ENCODE results near the gene DNM3.
"Not testable (repeated sequence)": the region's sequence is repeated elsewhere in the genome, so short reads cannot be mapped to it uniquely, and the experiment has no call there.

The DNM3 gene

DNA sequence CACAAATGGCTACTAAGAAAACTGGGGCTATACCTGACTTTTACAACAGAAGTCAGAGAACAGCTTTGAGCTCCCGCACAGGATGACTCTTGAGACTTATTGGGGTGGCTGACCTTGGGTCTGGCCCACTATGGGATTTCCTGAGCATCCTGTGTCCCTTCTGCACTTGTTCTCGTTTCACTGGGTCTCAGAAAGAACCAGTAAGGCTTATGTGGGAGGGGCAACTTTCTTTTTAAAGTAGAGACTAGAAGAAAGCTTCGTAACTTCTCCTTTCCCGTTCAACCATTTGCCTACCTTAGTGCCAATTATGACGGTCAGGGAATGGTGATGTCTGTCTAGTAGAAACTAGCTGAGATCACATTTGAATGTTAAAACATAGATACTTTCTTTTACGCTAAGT is 519.7 kb downstream of the DNM3 start:
- DNase-seq (ENCODE audit: low spot score), result no peak

DNA sequence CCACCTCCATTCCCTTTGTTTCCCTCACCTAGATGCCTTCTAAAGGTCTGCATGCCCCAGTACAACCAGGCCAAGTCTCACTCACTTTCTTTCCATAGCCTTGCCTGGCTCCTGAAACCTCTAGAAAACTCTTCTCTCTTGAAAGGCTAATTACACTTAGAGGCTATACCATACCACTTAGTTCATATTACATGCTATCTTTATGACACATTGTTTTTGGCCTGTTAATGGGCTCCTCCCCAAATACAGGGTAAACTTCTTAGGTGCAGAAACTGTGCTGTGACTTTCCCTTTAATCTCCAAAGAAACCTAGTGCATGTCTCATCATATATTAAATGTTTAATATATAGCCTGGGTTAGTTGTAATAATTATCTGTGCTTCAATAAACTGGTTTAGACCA is 522.6 kb downstream of the DNM3 start:
- DNase-seq (ENCODE audit: low spot score), result no peak

DNA sequence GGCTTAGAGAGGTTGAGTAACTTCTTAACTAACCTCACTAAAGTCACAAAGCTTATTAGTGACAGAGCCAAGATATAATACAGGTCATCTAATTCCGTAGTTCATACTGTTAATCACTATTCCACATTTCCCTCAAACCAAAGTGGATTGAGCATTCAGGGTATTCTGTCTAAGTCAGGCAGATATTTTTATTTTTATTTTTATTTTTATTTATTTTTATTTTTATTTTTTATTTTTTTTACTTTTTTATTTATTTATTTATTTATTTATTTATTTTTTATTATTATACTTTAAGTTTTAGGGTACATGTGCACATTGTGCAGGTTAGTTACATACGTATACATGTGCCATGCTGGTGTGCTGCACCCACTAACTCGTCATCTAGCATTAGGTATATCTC is 530.3 kb downstream of the DNM3 start:
- DNase-seq (ENCODE audit: low spot score), result not testable (repeated sequence)

DNA sequence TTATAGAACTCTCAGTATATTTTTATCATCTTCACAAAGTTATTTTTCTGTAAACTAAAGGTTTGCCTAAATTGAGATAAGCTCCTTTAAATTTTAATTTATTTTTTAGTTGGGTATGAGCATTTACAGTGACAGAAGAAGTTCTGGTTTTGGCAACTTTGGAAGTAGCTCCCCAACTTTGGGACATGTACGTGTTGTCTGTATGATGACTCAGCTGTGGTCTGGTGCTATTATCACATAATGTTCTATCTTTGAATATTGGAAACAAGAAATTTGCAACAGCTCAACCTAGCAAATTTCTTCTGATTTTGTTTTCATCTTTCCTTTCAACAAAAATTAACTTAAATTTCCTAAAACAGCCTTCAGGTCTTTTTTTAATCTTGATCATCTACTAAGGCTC is 532.6 kb downstream of the DNM3 start:
- no peak for DNase-seq (ENCODE audit: low spot score)

DNA sequence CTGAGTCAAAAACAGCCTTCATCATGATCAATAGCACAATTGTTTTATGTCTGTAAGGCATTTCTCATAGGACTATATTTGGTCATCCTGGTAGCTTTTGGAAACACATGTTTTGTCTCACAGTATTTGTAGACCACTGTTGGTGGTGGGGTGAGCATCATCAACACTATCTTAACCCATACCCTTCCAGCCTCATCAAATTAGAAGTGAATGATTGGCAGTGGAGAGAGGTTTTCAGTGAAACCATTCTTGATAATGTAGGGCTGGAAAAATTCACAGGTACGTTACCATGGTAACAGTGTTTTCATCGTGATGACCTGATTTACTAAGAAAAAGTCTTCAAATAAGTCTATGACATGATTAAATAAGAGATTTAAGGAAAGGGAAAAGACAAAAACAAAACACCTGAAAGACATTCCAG is 533.9 kb downstream of the DNM3 start:
- no peak for DNase-seq (ENCODE audit: low spot score)

DNA sequence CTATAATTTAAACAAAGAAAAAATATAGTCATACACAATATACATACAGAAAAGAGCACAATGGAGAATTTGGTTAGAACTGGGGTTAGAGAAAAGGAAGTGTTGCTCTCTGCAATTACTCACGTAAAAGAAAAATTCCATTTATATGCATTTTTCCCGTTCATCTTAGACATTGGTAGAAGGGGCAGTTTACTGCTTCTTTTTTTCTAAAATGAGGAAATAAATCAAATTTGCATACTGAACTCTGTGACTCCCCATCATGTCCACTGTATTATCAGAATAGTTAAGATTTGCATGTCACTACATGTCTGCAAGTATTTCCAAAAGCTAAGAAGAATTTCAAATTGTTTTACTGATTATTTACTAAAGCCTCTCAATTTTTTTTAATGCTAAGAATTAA is 535.1 kb downstream of the DNM3 start:
- DNase-seq (ENCODE audit: low spot score), result no peak

DNA sequence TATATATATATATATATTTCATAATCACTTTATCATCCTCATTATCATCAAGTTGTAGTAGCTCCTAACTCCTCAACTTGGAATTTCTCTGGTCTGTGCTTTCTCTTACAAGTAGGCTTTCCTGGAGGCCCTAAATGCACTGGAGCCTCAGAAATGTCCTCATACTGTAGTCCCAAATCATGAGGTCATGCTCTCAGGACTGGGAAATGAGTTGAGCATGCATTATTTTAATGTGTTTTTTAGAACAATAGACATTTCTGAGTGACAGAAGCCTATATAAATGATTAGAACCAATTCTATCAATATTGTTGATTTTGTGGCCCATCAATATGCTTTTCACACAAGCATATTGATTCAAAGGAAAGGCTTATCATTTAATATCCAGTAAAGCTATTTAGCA is 536.3 kb downstream of the DNM3 start:
- DNase-seq (ENCODE audit: low spot score), result no peak

DNA sequence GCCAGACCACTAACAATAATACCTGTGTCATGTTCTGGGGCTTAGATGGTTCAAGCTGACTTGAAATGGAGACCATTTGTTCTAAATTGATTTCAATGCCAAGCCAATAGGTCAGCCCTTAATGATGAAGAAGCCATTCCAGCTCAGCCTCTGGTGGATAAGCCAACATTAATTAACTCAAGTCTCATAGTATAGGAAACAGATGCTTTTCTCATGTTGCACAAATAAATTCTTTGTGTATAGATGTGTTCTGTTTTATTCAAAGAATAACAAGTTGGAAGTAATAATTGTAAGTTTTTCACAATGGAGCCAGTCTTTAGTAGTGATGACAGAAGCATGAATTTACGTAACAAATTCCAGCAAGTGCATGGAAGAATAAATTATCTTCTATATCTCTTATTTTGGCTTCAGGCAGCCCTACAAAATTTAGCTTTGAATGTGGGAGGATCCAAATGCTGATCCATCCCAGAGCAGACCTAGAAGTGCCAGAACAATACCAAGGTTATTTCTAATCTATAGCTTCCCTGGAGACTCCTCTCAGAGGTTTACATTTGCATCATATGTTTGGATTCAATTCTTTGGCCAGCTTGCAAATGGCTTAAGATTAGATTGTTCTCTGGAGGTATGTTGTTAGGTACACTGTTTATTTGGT is 536.9 kb downstream of the DNM3 start:
- no peak for DNase-seq (ENCODE audit: low spot score)

DNA sequence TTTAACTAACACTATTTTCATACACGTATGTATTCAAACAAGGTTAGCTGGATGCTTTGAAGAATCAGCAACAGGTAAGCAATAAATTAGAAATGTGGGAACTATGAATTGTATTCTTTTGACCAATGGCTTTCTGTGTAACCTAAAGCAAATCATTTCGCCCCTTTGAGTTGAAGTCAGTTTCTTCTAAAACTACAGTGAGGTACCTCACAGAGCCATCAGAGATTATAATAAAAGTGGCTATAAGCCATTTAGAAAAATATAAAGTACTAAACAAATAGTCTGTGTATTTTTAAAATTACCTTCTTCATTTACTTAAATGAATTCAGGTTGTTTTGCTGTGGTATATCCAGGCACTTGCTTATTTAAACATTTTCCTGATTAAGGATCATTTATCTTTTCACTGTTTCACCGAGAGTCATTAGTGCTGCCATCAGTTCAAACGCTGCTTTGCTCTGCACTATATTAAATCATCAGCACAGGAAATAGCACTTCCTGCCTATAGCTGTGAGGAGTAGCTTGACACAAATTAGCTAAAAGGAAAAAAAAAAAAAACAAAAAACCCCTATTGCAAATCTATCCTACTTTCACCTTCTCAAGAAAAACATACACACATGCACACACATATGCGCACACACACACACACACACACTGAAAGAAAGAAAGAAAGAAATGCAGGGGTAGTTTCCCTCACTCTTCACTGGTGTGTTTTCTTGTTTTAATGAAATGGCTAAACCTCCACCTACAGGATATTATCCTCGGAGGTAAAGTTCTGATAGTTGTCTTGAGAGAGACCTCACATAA is 539.3 kb downstream of the DNM3 start:
- no peak for DNase-seq (ENCODE audit: low spot score)

DNA sequence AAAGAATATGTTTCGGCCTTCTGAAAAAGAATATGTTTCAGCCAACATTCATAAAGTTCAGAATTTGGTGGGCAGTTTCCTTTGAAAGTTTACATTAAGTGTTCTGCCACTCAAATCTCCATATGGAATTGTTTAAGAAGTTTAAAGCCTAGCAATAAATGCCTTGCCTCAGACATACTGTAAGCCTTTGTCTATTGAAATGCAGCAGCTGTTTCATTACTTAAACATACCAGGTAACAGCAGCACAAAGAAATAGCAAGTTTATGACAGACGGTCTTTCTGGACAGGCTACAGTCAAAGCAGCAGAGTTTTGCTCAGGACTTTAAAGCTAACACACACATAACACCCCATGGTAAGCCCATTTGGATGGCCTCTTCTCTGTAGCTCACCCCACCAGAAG is 540.6 kb downstream of the DNM3 start:
- no peak for DNase-seq (ENCODE audit: low spot score)

DNA sequence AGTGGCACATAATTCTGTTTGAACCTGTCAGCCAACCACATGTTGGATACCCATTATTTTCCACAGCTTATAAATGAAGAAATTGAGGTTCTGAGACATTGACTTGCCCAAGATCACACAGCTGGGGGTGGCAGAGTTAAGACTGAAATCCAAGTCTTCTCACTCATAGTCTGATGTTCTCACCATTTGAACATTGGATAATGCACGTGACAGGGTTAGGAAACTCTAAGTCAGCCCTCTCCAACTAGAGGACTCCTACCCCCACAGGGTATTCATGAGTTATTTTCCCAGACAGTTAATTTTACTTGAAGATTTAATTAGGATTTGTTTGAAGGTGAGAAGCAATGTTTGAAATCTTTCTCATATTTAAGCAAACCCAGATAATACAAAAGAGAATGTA is 541.1 kb downstream of the DNM3 start:
- DNase-seq (ENCODE audit: low spot score), result no peak

DNA sequence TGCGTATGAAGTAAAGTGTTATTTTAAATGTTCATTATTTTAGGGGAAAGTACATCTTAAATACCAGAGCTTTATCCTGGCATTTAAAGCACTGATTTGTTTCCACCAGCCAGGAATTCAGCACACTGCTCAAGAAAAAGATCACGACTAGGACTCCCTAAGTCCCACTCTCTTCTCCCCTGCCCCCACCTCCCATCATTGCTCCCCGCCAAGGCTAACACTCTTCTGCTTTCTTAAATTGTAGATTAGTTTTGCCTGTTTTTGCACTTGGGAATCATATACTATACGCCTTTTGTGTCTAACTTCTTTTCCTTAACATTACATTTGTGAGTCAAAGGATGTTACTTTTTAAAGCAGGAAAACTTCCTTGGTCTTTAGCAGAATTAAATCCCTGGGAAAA is 541.7 kb downstream of the DNM3 start:
- no peak for DNase-seq (ENCODE audit: low spot score)

DNA sequence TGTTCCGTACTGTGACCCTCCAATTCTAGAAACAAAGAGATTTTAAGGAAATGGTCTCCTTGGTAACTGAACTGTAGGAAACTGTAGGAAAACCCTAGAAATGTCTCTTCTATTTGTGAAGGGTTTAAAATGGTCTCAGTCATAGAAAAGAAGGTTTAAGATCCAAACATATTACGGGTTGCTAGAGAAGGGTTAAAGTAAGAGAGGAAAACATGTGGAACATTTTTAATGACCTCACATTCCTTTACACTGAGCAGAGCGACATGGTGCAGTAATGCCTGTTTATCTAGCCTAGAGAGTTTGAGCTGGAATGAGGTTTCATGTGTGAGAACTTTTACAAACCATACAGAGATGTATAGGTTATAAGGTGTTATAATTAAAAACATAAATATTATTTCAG is 542.2 kb downstream of the DNM3 start:
- no peak for DNase-seq (ENCODE audit: low spot score)

DNA sequence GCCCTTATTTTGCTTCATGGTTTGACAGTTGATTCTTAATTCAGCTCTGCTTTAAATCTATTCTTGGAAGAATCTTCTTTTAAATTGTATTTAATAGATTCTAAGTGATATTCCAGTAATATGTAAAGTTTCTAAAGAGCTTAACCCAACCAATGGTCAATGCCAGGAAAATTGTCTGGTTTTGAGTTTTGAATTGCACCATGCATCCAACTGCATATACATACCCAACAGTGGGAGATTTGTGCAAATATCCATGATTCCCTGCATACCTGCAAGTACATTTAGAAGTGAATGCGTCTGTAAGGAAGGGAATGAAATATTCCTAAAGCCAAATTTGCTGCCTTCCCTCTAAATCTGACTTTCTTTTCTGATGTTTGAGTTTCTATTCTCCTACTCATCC is 543.4 kb downstream of the DNM3 start:
- DNase-seq (ENCODE audit: low spot score), result no peak

DNA sequence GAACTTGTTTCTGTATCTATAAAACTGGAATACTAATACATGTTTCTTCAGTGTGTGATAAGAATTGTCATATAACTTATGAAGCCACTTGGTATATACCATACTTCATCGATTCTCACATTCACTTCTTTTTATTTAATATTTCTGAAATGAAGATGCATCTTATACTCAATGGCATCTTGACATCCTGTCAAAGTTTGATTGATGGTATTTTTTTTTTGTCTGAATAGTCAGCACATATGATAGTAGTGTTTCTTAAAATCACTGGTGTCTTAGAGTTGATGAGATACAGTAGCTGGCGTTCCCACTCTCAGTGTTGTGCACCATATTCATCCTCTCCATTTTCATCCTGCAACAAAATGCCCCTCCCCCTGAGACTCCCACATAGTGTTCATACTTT is 544.7 kb downstream of the DNM3 start:
- no peak for DNase-seq (ENCODE audit: low spot score)

DNA sequence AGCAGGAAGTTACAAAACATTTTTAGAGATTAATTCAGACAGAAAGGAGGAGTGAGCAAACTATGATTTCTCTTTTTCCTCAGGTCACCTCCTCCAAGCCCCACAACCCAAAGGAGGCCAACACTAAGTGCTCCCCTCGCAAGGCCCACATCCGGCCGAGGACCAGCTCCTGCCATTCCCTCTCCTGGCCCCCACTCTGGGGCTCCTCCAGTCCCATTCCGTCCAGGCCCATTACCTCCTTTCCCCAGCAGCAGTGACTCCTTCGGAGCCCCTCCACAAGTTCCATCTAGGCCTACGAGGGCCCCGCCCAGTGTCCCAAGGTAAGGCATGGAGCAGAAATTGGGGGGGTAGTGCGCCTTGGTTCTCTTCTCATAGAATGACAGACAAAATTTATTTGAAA is 547.2 kb downstream of the DNM3 start:
- no peak for DNase-seq (ENCODE audit: low spot score)

DNA sequence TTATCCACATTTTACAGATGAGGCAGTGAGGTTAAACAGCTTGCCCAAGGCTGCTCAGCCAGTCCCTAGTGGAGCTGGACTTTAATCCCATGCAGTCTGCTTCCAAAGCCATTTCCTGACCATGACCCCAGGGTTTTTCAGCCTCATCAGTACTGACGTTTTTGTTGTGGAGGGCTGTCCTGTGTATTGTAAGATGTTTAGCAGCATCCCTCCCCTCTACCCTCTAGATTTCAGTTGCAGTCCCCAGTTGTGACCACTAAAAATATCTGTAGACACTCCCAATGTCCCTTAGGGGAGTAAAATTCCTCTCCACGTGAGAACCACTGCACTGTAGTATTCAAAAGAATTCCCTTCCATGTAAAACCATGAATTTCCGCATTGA is 549.0 kb downstream of the DNM3 start:
- no peak for DNase-seq (ENCODE audit: low spot score)

DNA sequence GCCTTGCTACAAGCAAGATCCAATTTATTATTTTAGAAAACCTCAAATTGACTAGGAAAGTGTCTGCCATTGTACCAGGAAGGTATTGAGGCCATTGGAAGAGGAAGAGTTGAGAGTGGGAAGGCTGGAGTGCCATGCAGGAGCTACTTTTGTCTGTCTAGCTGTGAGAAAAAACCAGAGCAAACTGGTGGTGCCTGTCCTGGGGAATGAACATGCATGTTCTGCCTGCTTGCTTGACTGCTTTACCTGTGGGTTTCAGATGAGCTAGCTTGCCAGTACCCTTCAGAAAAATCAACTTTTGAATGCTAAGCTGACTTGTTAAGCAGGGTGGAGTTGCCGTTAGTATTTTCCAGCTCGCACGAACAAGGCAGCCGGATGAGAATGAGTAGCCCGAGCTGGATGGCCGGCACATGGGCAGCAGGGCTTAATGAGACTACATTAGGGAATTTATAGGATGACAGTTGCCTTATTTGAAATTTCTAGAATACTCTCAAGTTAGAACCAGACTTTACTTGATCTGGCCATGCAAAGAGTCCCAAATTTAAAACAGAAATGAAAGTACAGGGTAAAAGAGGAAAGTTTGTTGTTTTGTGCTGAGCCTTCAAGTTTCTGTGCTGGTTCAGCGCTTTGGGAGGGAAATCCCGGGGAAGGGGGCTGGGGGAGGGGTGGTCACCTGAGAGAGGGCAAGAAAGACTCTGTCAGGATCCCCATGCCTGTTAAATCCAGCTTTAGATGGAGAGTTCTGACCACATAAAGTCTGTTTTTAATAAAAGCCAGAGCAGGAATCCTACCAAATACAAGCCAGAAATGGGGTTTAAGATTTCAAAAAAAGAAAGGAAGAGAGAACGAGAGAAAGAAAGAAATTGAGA is 549.6 kb downstream of the DNM3 start:
- DNase-seq (ENCODE audit: low spot score), result no peak

DNA sequence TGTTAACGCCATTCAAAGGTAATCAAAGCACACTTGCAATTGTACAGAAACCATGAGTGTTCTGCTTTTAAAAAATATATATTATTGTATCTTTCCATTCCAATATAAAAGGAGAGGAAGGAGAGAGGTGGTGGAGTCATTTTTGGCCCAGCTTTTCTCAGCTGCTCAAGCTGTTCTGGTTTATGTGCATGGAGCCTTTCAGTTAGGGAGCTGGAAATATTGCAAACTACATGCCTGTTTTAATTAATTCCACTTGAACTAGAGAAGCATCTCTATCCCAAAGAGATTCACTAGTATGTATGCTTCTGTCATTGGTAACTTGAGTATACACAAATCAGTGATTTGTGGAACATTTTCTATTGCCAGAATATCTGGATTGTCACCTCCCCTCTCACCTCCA is 550.7 kb downstream of the DNM3 start:
- DNase-seq (ENCODE audit: low spot score), result no peak

DNA sequence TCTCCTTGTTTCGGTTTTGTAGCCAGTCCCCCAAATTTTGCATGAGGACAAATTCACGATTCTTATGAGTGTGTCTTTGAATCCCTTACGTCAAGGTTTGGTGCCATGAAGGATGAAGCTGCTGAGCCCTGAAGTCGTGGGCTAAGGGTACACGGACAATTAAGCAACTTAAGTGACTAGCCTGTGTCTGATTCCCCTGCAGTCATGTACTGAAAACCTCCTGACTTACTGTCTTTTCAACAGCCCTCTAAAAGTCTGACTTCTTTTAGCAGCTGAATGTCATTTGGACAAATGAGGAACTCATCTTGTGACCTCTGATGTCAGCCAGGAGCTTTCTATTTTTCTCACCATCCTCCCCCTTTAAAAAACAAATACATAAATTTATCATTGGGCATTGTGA is 552.1 kb downstream of the DNM3 start:
- no peak for DNase-seq (ENCODE audit: low spot score)

DNA sequence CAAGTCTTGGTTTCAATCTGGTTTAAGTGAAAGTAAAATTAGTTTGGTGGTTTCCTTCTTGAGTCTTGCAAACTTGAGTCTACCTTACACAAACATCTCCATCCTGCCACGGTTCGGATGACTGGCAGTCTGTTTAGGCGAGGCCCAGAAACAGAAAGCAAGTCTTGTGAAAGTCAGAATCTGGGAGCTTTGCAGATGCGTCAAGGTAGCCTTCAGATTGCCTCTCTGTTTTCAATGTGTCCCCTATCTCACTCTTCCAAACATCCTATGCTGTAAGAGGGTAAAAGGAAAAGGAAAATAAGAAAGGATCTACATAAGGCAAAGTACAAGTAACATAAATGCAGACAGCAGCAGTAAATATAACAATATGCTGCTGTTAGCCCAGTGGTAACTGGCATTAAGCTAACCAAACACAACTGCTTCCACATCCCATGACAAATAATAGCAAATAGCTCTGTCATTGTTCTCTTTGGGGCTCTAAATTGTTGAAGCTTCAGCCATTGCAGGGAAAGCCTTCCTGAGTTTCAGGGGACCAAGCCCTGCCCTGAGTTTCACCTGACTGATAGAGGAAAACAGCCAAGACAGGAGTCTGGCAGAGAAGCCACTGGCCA is 552.9 kb downstream of the DNM3 start:
- DNase-seq (ENCODE audit: low spot score), result no peak

DNA sequence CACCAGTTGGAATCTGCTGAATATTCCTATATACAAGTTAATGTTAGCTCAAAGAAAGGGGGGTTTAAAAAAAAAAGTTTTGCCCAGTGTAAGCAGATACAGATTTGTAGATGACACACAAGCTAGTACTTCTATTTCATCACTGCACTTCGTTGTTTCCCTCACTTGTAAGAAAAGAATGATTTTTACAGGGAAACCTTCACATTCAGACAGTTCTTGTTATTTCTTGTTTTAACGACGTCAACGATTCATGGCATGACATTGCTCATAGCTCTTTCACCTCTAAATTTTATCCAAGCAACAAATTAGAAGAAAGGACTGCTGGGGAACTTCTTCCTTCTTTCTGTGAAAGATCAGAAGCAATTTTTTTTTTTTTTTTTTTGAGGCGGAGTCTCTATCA is 553.5 kb downstream of the DNM3 start:
- no peak for DNase-seq (ENCODE audit: low spot score)

DNA sequence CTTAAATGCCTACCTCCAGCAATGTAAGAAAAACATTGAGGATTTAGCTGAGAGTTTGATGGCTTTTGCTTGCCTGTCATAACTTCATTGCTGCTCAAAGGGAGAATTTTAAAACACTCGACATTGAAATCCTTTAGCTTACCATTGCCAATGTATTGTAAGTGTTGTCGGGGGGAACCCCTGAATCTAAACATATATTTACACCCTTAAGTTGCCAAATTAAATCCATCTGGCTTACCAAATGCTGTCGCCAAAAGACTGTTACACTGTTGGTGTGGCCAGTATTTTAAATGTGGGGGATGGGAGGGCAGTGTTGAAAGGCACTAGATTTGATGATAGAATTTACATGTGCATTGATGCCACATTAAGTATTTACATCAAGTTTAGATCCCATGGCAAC is 554.3 kb downstream of the DNM3 start:
- no peak for DNase-seq (ENCODE audit: low spot score)
